ENCODE data around the gene JPT2.

DNA sequence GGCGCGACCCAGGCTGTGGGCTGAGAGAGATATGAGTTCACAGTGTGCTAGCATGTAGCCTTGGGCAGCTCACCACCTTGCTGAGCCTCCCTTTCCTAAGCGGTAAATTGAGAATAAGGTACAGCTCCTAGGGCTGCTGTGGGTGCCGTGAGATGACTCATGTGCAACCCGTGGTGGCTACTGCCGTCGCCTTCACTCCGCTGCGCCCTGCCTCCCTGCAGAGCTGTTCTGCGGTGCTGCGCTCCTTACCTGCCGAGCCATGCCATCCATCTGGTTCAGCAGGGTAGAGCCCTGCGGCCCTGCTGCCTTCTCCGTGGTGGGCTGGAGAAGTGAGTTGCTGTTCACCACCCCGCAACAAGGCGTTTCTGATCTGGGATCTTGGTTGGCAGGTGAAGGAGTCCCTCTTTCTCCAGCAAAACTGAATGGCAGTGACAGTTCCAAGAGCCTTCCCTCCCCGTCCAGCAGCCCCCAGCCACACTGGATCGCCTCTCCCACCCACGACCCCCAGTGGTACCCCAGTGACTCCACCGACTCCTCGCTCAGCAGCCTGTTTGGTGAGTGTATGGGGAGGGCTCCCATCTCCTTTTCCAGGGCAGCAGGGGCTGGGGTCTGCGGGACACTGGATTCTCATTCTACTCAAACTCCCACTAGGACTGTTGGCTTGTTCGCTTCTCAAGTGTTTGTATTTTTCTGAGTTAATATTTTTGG is 9.3 kb upstream of the JPT2 start:
- TF ChIP-seq, protein P1, sequence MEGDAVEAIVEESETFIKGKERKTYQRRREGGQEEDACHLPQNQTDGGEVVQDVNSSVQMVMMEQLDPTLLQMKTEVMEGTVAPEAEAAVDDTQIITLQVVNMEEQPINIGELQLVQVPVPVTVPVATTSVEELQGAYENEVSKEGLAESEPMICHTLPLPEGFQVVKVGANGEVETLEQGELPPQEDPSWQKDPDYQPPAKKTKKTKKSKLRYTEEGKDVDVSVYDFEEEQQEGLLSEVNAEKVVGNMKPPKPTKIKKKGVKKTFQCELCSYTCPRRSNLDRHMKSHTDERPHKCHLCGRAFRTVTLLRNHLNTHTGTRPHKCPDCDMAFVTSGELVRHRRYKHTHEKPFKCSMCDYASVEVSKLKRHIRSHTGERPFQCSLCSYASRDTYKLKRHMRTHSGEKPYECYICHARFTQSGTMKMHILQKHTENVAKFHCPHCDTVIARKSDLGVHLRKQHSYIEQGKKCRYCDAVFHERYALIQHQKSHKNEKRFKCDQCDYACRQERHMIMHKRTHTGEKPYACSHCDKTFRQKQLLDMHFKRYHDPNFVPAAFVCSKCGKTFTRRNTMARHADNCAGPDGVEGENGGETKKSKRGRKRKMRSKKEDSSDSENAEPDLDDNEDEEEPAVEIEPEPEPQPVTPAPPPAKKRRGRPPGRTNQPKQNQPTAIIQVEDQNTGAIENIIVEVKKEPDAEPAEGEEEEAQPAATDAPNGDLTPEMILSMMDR (IDR thresholded peaks at IDR 0.05; ENCODE audit: insufficient read depth, low read length, poor library complexity, severe bottlenecking), result no peak
- no peak for TF ChIP-seq EZH2phosphoT487 (conservative IDR thresholded peaks at IDR 0.05; ENCODE audit: low read length)

All from SU-DHL-6 (cell line).